Measurements from ENCODE around the gene DGKD. TPM values are rescaled to one million over a fixed set of nuclear protein-coding genes. Genes with fewer than 3 reads are reported as not detected.

Gene DGKD
- total RNA-seq, 1 experiment from 2014 or later = 52.0 TPM

- no peaks in the 10 kb centered on the region for H3K4me1 ChIP-seq (ENCODE audit: control insufficient read depth in 1 of 2, insufficient read depth in 2 of 2, low read length in 2 of 2)
- H4K20me1 ChIP-seq (ENCODE audit: insufficient read depth) = no peaks in the 10 kb centered on the region
- H3K4me2 ChIP-seq (ENCODE audit: low read length) = no peak overlapping the region
- no peaks in the 10 kb centered on the region for H3K9me2 ChIP-seq (ENCODE audit: insufficient read depth)
- ChIA-PET RAD21 (ENCODE audit: low non-redundant PET in 1 of 2, low total read pairs in 2 of 2, uncharacterized antibody in 2 of 2, unreplicated experiment in 2 of 2) (no interaction called here), POLR2A (no interaction called here), CTCF (no interaction called here)
- TF ChIP-seq EZH2 (IDR thresholded peaks at IDR 0.05) (no peak), ZNF274 (IDR thresholded peaks at IDR 0.05; ENCODE audit: low read depth, low read length) (no peak), ZBTB33 (IDR thresholded peaks at IDR 0.05; ENCODE audit: extremely low read depth, insufficient replicate concordance, low read length) (no peak)
- TF ChIP-seq, protein P1, sequence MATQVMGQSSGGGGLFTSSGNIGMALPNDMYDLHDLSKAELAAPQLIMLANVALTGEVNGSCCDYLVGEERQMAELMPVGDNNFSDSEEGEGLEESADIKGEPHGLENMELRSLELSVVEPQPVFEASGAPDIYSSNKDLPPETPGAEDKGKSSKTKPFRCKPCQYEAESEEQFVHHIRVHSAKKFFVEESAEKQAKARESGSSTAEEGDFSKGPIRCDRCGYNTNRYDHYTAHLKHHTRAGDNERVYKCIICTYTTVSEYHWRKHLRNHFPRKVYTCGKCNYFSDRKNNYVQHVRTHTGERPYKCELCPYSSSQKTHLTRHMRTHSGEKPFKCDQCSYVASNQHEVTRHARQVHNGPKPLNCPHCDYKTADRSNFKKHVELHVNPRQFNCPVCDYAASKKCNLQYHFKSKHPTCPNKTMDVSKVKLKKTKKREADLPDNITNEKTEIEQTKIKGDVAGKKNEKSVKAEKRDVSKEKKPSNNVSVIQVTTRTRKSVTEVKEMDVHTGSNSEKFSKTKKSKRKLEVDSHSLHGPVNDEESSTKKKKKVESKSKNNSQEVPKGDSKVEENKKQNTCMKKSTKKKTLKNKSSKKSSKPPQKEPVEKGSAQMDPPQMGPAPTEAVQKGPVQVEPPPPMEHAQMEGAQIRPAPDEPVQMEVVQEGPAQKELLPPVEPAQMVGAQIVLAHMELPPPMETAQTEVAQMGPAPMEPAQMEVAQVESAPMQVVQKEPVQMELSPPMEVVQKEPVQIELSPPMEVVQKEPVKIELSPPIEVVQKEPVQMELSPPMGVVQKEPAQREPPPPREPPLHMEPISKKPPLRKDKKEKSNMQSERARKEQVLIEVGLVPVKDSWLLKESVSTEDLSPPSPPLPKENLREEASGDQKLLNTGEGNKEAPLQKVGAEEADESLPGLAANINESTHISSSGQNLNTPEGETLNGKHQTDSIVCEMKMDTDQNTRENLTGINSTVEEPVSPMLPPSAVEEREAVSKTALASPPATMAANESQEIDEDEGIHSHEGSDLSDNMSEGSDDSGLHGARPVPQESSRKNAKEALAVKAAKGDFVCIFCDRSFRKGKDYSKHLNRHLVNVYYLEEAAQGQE (IDR thresholded peaks at IDR 0.05; ENCODE audit: low read depth) = no peak
- DNase-seq (ENCODE audit: low read depth, low spot score) = no peak
- no peak overlapping the region for H3K4me3 ChIP-seq (replicated peaks in 1 of 2; ENCODE audit: low read depth in 1 of 2, low read length in 2 of 2)
- H3K9ac ChIP-seq (ENCODE audit: low read length) = no peak overlapping the region
- H3K9me3 ChIP-seq (ENCODE audit: control insufficient read depth in 1 of 2, insufficient read depth in 1 of 2, low read depth in 1 of 2, low read length in 2 of 2) = no peaks in the 10 kb centered on the region
- no TSS peak for BruUV-seq (replicated peaks)
- H2AFZ ChIP-seq (ENCODE audit: low read depth, low read length, poor library complexity, severe bottlenecking) = no peak overlapping the region
- H3K36me3 ChIP-seq (ENCODE audit: control insufficient read depth in 1 of 2, insufficient read depth in 2 of 2, low read length in 2 of 2) = peaks cover 21 to 24% of the 10 kb centered on the region in 2 experiments
- no peak for ATAC-seq
- intact Hi-C loops (cut with micrococcal nuclease) = no loop called here
- no peaks in the 10 kb centered on the region for H3K79me2 ChIP-seq (ENCODE audit: insufficient read depth, low read length)
- H3K27ac ChIP-seq (ENCODE audit: low read depth, low read length) = no peak overlapping the region
- H3K27me3 ChIP-seq (ENCODE audit: insufficient read depth, low read length) = no peaks in the 10 kb centered on the region
These were observed 106.6 kb downstream of the DGKD start for GRCh38 chr2:233460726-233461441.
